H1 (cell line): ENCODE measurements around the gene AGAP1. TPM values are rescaled to one million over a fixed set of nuclear protein-coding genes. Genes with fewer than 3 reads are reported as not detected.

Experiments used
- CHD7 ChIP-seq: fragments of 300-600 bp; sonication (generic); IDR thresholded peaks from 2 replicates; pipeline ENCODE4 v1.7.1; 2012; ENCODE audit warnings: low read length, moderate library complexity, mild to moderate bottlenecking, inconsistent platforms; ENCODE audit not compliant: insufficient replicate concordance
- JUND ChIP-seq: IDR thresholded peaks from 2 replicates; pipeline ENCODE4 v1.6.1; 2011; ENCODE audit warnings: mild to moderate bottlenecking, improper control_type of control experiment, low read length
- POLR2AphosphoS5 ChIP-seq: IDR thresholded peaks from 2 replicates; pipeline ENCODE4 v1.6.1; 2011; ENCODE audit warnings: low read depth, low read length
- RAD21 ChIP-seq, 2 experiments: IDR thresholded peaks in 1 of 2; conservative IDR thresholded peaks in 1 of 2; 2 replicates each; pipeline ENCODE4 v1.6.1; 2011; ENCODE audit warnings: low read depth in 2 of 2, low read length in 2 of 2, improper control_type of control experiment in 1 of 2, inconsistent platforms in 1 of 2, mild to moderate bottlenecking in 1 of 2, moderate library complexity in 1 of 2
- SIRT6 ChIP-seq: IDR thresholded peaks from one replicate; pipeline ENCODE4 v1.7.1; 2012; ENCODE audit warnings: low read length, inconsistent platforms
- SP1 ChIP-seq: IDR thresholded peaks from 2 replicates; pipeline ENCODE4 v1.6.1; 2011; ENCODE audit warnings: low read depth, low read length
- USF2 ChIP-seq: IDR thresholded peaks from 2 replicates; pipeline ENCODE4 v1.6.1; 2011; ENCODE audit warnings: low read length, improper control_type of control experiment
- polyA plus RNA-seq, 7 experiments: library from polyadenylated mRNA; depleted of rRNA in 3 of 7; stranded (reverse) in 5 of 7; unstranded in 2 of 7; fragments of >200 nt in 5 of 7; fragments of 200-250 nt in 2 of 7; gene quantifications; 1 replicate in 5 of 7; 2 replicates in 1 of 7; 4 replicates in 1 of 7; pipeline versions ENCODE4 v1.2.1 to v1.2.3, GENCODE V29; 2011 to 2013; ENCODE audit warnings: missing spikeins in 2 of 7, mixed read lengths in 2 of 7
- total RNA-seq: library from RNA; stranded (reverse); fragmentation: NEBNext Ultra II Directional; extraction: Animal tissue kit (Norgen Biotek cat#: 25700); gene quantifications from 2 replicates; pipeline ENCODE4 v1.2.1, GENCODE V29; 2021

Gene AGAP1
- total and polyA plus RNA-seq, 2 of the 8 experiments (the other 6 are each of a cell fraction or from before 2014, with no cell fraction given): 18.1 to 39.4 TPM

GRCh38 chr2:235513984-235514626 is 20.3 kb downstream of the AGAP1 start (continued):
- TF ChIP-seq USF2: no peak
- TF ChIP-seq SIRT6: no peak
- TF ChIP-seq POLR2AphosphoS5: no peak
- no peak for TF ChIP-seq CHD7
- TF ChIP-seq RAD21 (IDR thresholded peaks at IDR 0.05 in 1 of 2, conservative IDR thresholded peaks at IDR 0.05 in 1 of 2; ENCODE audit: low read depth in 2 of 2, low read length in 2 of 2): no peak
- TF ChIP-seq SP1: no peak
- TF ChIP-seq JUND: no peak
- TF ChIP-seq, all 59 proteins: peak for 0
